KMS-11 (cell line): ENCODE measurements around the gene CLSTN1.

Source experiments
- H2AFZ ChIP-seq: fragments of 200-600 bp; sonication (generic); 2 replicates; pipeline ENCODE4 v1.6.1; 2016; ENCODE audit warnings: antibody characterized with exemption, mixed run types, low read depth
- H3K27ac ChIP-seq: fragments of 200-600 bp; sonication (generic); 2 replicates; pipeline ENCODE4 v1.6.1; 2016; ENCODE audit warnings: mild to moderate bottlenecking, mixed run types
- H3K27me3 ChIP-seq: fragments of 200-600 bp; sonication (generic); 2 replicates; pipeline ENCODE4 v1.6.1; 2017; ENCODE audit warnings: mild to moderate bottlenecking, low read depth, mixed run types, moderate library complexity; ENCODE audit not compliant: insufficient read depth
- H3K36me3 ChIP-seq: fragments of 200-600 bp; sonication (generic); 2 replicates; pipeline ENCODE4 v1.6.1; 2017; ENCODE audit warnings: mild to moderate bottlenecking, mixed run types; ENCODE audit not compliant: insufficient read depth
- H3K4me1 ChIP-seq: fragments of 200-600 bp; sonication (generic); 2 replicates; pipeline ENCODE4 v1.6.1; 2016; ENCODE audit warnings: mild to moderate bottlenecking, low read depth, mixed run types; ENCODE audit not compliant: poor library complexity, severe bottlenecking
- H3K4me2 ChIP-seq: fragments of 200-600 bp; sonication (generic); 2 replicates; pipeline ENCODE4 v1.7.0; 2016; ENCODE audit warnings: mild to moderate bottlenecking, mixed run types
- H3K4me3 ChIP-seq: fragments of 200-600 bp; sonication (generic); IDR thresholded peaks from 2 replicates; pipeline ENCODE4 v1.6.1; 2017; ENCODE audit warnings: low read depth, low read length, mixed read lengths; ENCODE audit not compliant: insufficient read depth
- H3K79me2 ChIP-seq: fragments of 200-600 bp; sonication (generic); 2 replicates; pipeline ENCODE4 v1.6.1; 2016; ENCODE audit warnings: low read depth, mixed run types; ENCODE audit not compliant: insufficient read depth
- H3K9ac ChIP-seq: fragments of 200-600 bp; sonication (generic); 2 replicates; pipeline ENCODE4 v1.6.1; 2016; ENCODE audit warnings: mild to moderate bottlenecking, mixed run types
- H4K20me1 ChIP-seq: fragments of 200-600 bp; sonication (generic); 2 replicates; pipeline ENCODE4 v1.6.1; 2016; ENCODE audit warnings: mild to moderate bottlenecking, mixed run types; ENCODE audit not compliant: insufficient read depth
- CTCF ChIP-seq: fragments of 200-600 bp; sonication (generic); conservative IDR thresholded peaks from 2 replicates; pipeline ENCODE4 v1.6.1; 2017; ENCODE audit warnings: low read depth, mild to moderate bottlenecking, antibody characterized with exemption, low read length, moderate library complexity, mixed read lengths

Gene CLSTN1

GRCh38 chr1:9760824-9761223 is 62.9 kb downstream of the CLSTN1 start:
- H3K27ac ChIP-seq, result no peak overlapping the region
- H3K4me2 ChIP-seq, result no peak overlapping the region
- no peak overlapping the region for H2AFZ ChIP-seq
- no peak overlapping the region for H3K4me3 ChIP-seq
- H3K27me3 ChIP-seq, result no peaks in the 10 kb centered on the region
- TF ChIP-seq CTCF, result no peak
- no peaks in the 10 kb centered on the region for H4K20me1 ChIP-seq
- no peak overlapping the region for H3K9ac ChIP-seq
- H3K4me1 ChIP-seq, result peaks cover 32% of the 10 kb centered on the region
- peaks cover 20% of the 10 kb centered on the region; the same call in 1 of the 2 replicates for H3K79me2 ChIP-seq
- no peaks in the 10 kb centered on the region for H3K36me3 ChIP-seq

- Histone ChIP-seq H3K4me2 (peak overlapping the region; percentile 39), H3K79me2 (peaks cover 11% of the 10 kb centered on the region; the same call in 1 of the 2 replicates), H3K4me3 (no peak overlapping the region), H3K4me1 (peaks cover 32% of the 10 kb centered on the region), H2AFZ (no peak overlapping the region), H3K27ac (peak overlapping the region; percentile 51; the same call in 1 of the 2 replicates), H3K9ac (no peak overlapping the region; the same call in 1 of the 2 replicates), H4K20me1 (no peaks in the 10 kb centered on the region), H3K36me3 (no peaks in the 10 kb centered on the region), H3K27me3 (no peaks in the 10 kb centered on the region)
- TF ChIP-seq CTCF, result no peak
These were observed 63.8 kb downstream of the CLSTN1 start for GRCh38 chr1:9759939-9760338.

GRCh38 chr1:9758559-9759121 is 65.1 kb downstream of the CLSTN1 start:
- no peaks in the 10 kb centered on the region for H3K27me3 ChIP-seq
- H3K36me3 ChIP-seq, result no peaks in the 10 kb centered on the region
- H3K4me3 ChIP-seq, result no peak overlapping the region
- H3K4me1 ChIP-seq, result peaks cover 32% of the 10 kb centered on the region
- no peaks in the 10 kb centered on the region for H4K20me1 ChIP-seq
- TF ChIP-seq CTCF, result no peak
- H3K4me2 ChIP-seq, result peak overlapping the region; percentile 39; the same call in 1 of the 2 replicates
- H3K9ac ChIP-seq, result no peak overlapping the region
- peak overlapping the region; percentile 51 for H3K27ac ChIP-seq
- H2AFZ ChIP-seq, result no peak overlapping the region
- H3K79me2 ChIP-seq, result peaks cover 8% of the 10 kb centered on the region; the same call in 1 of the 2 replicates

- no peak for TF ChIP-seq CTCF
- no peaks in the 10 kb centered on the region for H3K27me3 ChIP-seq
- no peak overlapping the region for H2AFZ ChIP-seq
- no peaks in the 10 kb centered on the region for H3K36me3 ChIP-seq
- no peaks in the 10 kb centered on the region for H4K20me1 ChIP-seq
- H3K4me1 ChIP-seq, result peaks cover 23% of the 10 kb centered on the region
- H3K4me2 ChIP-seq, result no peak overlapping the region
- no peak overlapping the region for H3K27ac ChIP-seq
- H3K4me3 ChIP-seq, result no peak overlapping the region
- H3K79me2 ChIP-seq, result peaks cover 8% of the 10 kb centered on the region; the same call in 1 of the 2 replicates
- no peak overlapping the region for H3K9ac ChIP-seq
These were observed 68.2 kb downstream of the CLSTN1 start for GRCh38 chr1:9755441-9755995.
